GM21390 (cell line): ENCODE measurements around the gene PLTP.
A peak's percentile ranks its signal among the peaks of the same experiment; 100 is the strongest.
"Not testable (repeated sequence)": the region's sequence is repeated elsewhere in the genome, so short reads cannot be mapped to it uniquely, and the experiment has no call there.

Experiments used
- ATAC-seq: cut with Tn5 transposase; IDR thresholded peaks from one replicate; pipeline ENCODE4 v1.9.1; 2021; ENCODE audit not compliant: unreplicated experiment

The PLTP gene

DNA sequence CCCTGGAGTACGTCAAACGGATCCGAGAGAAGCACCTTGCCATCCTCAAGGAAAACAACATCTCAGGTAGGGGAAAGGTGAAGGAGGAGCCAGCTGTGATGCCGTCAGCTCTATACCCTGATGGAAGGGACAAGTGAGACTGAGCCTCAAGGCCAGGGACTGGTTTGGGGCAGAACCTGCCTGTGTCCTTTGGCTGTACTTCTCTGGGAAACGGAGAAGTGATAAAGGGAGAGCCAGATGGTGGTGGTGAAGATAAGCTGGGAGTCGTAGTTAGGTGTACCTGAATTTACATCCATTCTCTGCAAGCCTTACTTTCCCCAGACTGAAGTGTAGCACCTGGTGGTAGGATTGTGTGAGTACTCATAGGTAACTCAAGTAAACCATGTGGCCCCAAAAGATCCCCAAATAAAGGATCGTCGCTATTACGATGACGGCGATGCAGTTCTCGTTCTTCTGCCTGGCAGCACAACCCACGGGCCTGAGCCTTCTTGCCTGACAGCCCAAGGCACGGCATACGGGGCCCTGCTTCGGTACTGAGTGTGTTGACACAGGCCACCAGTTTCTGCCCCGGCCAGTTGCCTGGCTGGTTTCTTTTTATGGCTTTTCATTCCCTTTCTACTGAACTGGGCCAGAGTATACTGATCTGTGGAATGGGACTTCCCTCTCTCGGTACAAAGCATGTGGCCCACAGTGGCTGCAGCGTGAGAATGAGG is 33.2 kb upstream of the PLTP start:
- no peak for ATAC-seq

DNA sequence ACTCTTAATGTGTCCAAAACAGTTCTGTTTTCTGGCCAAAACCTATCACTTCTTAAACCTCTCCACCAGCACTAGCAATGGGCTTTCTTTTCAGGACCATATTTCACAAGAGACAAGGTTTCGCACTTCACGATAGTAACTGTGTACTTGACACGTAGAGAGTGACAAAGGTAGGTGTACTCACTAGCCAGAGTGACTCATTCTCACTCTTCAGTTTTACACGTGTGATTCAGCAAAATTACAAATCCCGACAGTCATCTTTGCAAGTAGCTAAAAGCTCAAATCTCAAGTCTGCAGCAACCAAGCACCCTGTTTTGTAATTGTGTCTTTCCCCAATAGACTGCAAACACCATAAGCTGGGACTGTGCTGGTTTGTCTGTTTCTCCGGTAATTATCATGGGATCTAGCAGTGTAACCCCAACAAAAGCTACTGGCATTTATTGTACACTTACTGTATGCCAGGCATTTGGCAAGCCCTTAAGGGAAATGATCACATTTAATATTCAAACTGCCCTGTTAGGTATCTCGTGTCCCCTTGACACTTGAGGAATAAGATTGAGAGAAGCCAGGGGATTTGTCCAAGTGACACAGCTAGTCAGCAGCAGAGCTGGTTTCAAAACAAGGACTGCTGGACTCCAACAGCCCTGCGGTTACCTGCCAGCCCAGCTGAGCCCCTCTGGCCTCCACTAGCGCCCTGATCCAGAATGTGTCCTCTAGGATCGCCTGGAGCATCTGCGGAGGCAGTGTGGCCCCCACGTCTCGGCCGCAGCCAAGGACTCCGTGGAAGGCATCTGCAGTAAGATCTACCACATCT is 32.4 kb upstream of the PLTP start:
- ATAC-seq: no peak

DNA sequence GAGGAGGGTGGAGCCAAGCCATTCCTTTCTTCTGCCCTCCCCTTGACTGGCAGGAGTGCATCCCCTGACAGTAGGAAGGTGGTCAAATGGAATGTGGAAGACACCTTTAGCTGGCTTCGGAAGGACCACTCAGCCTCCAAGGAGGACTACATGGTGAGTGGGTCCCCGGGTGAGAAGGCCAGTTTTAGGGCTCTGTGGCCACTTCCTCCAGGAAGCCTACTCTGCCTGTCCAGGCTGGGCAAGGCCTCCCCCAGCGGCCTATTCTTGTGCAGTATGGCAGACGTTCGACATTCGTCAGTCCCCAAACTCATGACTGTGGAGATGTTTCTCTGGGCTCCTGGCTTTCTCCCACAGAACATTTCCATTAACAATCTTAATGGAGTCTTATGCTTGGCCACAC is 31.7 kb upstream of the PLTP start:
- no peak for ATAC-seq

DNA sequence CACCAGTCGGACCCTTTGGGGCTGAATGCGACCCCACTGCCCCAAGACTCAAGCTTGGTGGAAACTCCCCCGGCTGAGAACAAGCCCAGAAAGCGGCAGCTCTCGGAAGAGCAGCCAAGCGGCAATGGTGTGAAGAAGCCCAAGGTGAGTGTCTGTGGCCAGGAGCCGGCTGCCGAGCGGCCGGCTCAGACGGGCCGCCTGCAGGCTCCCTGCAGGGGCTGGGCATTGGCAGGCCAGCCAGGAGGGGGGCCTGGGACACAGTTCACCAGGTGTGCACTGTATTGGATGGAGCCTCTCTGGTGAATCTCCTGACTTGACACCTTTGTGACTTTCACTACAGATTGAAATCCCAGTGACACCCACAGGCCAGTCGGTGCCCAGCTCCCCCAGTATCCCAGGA is 28.5 kb upstream of the PLTP start:
- ATAC-seq: no peak

DNA sequence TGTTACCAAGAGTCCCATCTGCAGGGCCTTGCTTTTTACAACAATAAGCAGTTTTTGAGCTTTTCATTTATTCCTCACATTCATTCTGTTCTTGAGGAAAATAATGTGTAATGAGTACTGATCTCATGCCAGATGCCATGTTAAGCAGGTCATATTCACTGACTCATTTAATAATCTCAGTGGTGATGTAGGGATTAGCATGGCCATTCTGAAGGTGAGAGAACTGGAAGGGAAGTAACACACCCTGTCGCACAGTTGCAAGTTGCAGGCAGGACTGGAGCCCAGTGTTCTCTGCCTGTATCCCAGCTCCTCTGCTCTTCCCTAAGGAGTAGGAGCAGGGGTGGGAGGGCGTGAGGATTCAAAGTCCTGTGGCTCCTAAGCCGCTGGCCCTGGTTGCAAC is 28.1 kb upstream of the PLTP start:
- ATAC-seq: no peak

DNA sequence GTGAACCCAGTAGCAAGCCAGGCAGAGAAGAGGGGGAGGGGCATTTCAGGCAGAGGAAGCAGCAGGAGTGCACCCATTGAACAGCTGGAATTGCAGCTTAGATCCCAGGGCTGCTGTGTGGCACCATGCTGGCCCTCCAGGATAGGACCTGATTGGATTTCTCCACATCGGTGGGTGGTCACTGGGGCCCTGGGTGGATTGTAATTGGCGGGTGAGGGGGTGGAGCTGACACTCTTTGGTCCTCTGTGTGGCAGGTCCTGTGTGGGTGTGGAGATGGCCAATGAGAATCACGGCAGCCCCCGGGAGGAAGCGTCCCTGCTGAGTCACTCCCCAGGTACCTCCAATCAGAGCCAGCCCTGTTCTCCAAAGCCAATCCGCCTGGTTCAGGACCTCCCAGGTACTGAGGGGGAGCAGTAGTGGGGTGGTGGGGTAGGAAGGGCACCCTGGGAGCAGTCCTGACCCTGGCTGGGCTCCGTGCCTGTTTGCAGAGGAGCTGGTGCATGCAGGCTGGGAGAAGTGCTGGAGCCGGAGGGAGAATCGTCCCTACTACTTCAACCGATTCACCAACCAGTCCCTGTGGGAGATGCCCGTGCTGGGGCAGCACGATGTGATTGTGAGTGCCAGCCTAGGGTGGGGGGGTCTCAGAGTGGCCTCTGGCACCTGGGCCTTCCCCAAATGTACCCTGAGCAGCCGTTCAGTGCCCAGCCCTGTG is 26.9 kb upstream of the PLTP start:
- no peak for ATAC-seq

DNA sequence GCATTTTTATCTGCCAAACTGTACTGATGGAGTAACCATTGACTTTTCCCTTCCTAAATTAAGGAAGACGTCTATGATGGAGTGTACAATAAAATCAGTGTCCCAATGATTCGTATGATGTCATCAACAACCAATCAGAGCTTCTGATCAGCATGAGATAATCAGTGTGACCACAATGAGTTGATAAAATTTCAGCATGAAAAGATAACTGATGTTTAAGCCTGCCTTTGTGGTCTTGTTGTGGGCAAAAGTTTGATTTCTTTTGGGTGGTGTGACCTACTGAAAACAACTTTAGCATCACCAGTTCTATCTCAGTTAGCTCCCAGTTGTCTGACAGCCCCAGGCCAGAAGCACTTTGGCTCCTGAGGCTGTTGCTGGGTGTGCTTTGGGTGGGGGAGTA is 25.8 kb upstream of the PLTP start:
- ATAC-seq: no peak

DNA sequence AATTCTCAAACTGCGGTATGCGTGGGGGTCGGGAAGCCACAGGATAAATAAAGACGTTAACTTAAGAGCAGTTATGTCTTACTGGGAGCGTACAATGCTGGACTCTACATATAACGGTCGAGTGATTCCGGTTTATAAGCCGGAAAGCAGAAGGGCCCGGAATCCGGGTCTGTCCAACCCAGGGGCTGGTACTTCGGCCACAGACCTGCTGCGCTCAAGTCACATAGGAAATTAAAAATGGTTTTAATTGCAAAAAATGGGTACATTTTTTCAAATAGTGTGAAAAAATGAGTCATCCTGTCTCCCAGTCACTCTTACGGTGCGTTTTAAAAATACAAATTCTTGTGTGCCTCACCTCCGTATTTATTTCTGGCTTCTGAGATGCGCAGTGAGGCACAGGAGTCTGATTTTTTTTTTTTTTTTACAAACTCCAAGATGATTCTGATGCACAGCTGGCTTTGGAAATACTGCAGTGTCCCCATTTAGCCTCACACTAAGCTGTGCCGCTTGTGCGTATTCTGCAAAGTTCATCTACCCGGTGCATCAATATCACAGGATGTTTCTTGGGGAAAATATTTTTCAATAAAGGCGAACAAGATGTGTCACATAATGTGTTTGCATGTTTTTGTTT is 23.6 kb upstream of the PLTP start:
- peak; percentile 11 for ATAC-seq

DNA sequence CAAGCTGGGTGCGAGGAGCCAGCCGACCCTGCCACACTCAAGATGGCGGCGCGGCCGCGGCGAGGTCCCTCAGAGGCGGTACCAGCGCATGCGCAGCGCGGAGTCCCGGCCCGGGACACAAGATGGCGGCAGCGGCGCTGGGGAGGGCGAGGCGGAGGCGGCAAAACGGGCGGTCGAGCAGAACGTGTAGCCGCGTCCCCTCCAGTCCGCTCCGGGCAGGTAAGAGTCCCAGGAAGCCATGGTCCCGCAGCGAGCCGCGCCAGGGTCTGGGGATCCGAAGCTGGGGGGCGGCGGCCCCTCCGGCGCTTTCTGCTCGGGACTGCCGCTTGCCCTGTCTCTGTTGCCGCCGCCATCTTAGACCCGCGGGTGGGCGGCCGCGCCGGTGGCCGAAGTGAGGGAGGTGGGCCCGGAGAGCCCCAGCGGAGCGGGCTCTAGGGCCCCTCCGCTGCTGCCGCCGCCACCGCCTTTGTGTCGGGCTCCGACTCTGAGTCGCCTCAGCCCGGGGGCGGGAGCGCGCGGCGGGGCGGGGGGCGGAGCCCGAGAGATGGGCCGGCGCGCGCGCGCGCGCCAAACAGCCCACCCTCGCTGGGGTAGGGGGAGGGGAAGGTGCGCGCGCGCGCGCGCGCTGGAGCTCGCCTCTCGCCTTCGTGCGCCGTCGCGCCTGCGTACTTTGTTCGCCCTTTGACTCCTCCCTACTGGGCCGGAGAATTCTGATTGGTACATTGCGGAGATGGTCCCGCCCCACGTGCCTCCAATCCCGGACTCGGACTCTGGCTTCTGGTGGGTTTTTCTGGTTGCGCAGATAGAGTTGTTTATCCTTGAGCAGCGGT is 22.8 kb upstream of the PLTP start, which contains the start of gene PCIF1:
TSS of gene PCIF1 (plus strand) at position 98 of the 830 bp plus-strand sequence. CDS start 4,317 bp downstream, outside the sequence.
- peak; percentile 80 for ATAC-seq

DNA sequence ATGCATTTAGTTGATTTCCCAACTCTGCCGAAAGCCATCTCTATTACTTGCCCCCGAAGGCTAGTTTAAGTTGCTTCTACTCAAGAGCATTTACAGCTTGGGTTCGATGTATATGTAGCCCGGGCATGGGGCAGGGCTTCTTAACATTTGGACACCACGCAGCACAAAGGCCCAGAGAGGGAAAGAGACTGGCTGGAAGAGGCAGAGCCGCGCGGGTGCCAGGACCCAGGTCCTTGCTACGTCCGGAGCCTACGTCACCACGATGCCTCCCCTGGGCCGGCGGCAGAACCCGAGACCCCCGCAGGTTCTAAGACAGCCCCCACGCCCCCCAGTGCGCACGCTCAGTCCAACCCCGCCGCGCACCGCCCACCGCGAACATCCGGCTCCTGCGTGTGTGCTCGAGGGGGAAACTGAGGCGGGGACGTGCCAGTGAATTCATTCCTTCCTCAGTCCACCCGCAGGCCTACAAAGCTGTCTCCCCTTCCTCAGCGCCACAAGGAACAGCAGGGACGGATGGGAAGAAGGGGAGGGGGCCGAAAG is 22.2 kb upstream of the PLTP start:
- no peak for ATAC-seq

DNA sequence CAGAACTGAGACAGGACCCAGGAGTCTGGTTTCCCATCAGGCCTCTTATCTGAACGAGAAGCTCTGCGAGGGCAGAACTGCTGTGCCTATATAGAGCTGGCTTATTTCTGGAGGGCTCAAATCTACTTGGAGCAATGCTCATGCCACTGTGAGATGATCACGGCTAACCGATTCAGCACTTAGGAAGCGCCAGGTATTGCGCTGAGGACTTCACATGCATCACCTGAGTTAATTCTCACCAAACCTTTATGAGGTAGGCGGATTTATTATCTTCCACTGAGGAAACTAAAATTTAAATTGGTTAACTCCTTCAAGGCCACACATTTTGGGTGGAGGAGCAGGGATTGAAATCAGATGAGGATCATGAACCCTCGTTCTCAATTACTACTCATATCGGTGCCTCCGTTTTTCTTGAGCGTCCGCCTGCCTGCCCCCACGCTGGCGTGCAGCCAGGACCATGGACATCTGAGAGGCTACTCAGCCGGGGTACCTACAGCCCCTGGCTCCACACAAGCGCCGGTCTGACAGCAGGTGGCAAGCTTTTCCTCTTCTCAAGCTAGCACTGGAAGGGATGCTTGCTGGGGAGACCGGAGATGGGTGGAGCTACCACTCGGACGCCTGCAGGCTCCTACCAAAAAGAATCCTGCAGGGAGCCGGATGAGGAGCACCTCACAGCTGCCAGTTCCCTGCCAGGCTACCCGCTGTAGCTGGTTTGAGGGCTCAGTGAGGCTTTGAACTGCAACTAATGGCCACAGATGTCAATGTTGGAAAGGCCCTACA is 21.5 kb upstream of the PLTP start:
- no peak for ATAC-seq

DNA sequence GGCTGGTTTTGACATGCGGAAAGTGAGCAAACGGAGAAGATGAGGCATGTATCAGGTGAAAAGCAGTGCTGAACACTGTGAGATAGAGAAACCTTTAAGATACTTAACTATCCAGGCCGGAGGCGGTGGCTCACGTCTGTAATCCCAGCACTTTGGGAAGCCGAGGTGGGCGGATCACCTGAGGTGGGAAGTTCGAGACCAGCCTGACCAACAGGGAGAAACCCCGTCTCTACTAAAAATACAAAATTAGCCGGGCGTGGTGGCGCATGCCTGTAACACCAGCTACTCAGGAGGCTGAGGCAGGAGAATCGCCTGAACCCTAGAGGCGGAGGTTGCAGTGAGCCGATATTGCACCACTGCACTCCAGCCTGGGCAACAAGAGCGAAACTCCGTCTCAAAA is 19.7 kb upstream of the PLTP start:
- not testable (repeated sequence) for ATAC-seq

DNA sequence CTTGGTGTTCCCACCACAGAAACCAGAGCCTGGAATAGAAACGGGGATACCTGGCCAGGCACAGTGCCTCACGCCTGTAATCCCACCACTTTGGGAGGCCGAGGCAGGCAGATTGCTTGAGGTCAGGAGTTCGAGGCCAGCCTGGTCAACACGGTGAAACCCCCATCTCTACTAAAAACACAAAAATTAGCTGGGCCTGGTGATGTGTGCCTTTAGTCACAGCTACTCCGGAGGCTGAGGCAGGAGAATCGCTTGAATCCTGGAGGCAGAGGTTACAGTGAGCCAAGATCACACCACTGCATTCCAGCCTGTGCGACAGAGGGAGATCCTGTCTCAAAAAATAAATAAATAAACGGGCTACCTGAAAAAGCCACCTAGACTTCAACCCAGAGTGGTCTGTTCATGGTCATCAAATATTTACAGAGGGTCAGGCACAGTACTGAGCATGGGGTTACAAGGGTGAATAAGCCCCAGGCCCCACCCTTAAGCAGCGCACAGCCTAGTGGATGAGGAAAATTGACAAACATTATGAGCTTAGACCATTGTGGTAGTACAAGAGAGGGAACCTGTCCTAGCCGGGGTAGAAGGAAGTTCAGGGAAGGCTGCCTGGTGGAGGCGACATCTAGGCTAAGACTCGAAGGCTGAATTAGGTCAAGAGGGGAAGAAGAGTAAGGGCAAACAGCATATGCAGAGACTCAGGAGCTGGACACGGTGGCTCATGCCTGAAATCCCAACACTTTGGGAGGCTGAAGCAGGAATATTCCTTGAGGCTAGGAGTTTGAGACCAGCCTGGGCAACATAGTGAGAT is 15.3 kb upstream of the PLTP start:
- ATAC-seq: no peak

DNA sequence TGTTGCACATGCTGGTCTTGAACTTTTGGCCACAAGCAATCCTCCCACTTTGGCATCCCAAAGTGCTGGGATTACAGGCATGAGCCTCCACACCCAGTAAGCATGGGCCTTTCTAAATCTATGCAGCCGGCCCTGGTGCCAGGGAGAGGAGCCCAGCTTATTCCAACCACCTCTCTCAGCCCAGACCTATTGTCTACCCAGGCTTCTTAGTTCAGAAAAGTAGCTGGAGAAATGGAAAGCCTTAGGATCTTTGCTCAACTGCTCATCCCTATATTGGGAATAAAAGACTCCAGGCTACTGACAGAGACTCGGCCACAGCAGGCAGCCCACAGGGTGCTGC is 14.7 kb upstream of the PLTP start:
- ATAC-seq: no peak

DNA sequence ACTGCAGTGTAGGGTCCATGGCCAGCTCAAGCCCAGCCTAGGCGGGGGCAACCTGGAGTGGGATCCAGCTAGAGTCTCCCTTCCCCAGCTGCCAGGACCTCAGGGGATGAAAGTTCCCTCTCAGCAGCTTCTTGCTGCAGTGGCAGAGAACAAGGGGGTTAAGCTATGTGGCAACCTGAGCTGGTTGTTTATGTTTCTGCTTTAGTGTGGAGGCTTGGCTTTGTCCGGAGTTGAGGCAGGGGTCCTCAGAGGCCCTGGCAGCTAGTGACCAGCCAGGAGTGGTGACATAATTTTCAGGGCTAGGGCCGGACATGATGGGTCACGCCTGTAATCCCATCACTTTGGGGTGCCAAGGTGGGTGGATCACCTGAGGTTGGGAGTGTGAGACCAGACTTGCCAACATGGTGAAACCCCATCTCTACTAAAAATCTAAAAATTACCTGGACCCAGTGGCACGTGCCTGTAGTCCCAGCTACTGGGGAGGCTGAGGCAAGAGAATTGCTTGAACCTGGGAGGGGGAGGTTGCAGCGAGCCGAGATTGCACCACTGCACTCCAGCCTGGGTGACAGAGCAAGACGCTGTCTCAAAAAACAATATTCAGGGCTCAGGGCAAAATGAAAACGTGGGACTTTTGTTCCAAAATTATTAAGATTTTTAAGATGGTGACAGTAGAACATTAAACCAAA is 14.0 kb upstream of the PLTP start:
- ATAC-seq: no peak

DNA sequence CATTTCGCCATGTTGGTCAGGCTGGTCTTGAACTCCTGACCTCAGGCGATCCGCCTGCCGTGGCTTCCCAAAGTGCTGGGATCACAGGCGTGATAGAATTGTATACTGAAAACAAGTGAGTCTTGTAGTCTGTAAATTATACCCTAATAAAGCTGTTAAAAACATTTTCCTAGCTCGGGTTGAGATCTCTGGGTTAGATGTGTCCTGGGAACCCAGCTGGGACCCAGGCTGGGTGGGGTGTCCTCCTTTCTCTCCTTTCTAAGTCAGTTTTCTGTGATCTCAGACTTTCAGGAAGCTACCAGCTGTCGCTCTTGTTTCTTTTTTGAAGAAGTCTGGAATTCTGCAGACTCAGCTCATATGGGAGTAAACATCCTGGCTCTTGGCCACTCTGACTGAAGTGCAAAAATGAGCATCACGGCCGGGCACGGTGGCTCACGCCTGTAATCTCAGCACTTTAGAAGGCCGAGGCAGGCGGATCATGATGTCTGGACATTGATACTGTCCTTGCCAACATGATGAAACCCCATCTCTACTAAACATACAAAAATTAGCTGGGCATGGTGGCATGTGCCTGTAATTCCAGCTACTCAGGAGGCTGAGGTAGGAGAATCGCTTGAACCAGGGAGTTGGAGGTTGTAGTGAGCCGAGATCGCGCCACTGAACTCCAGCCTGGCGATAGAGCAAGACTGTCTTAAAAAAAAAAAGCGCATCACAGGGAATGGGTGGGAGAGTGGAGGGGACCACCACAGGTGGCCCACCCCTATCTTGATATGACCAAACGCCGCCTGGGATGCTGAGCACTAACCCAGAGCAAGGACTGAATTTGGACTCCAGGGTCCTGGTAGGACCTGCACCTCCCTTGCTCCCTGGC is 12.7 kb upstream of the PLTP start:
- ATAC-seq: no peak
